Motor neuron (in vitro differentiated cells): ENCODE data around the gene TRHDE. TPM values are rescaled to one million over a fixed set of nuclear protein-coding genes. Genes with fewer than 3 reads are reported as not detected.
A peak's percentile ranks its signal among the peaks of the same experiment; 100 is the strongest.
"Not testable (repeated sequence)": the region's sequence is repeated elsewhere in the genome, so short reads cannot be mapped to it uniquely, and the experiment has no call there.

Experiments
- ATAC-seq, 8 experiments: fragments of 200-7000 bp; cut with Tn5 transposase; replicated peaks in 6 of 8; 2 replicates each; pipeline ENCODE4 v1.8.0; 2021; ENCODE audit warnings: mild to moderate bottlenecking in 8 of 8, moderate library complexity in 8 of 8
- H3K27ac ChIP-seq, 2 donors: fragments of 250-450 bp; sonication (Bioruptor Pico); 2 replicates each; pipeline ENCODE4 v1.9.0; 2021; ENCODE audit warnings: antibody characterized with exemption in 2 of 2, mild to moderate bottlenecking in 2 of 2, moderate library complexity in 1 of 2
- H3K4me1 ChIP-seq, 2 donors: fragments of 250-450 bp; sonication (Bioruptor Pico); replicated peaks in 1 of 2; 2 replicates each; pipeline ENCODE4 v1.6.1; 2021; ENCODE audit warnings: antibody characterized with exemption in 2 of 2, mild to moderate bottlenecking in 2 of 2, moderate library complexity in 1 of 2
- H3K4me3 ChIP-seq, 5 donors: fragments of 250-450 bp; sonication (Bioruptor Pico); 2 replicates each; pipeline ENCODE4 v1.9.0; 2021; ENCODE audit warnings: antibody characterized with exemption in 5 of 5, mild to moderate bottlenecking in 5 of 5, moderate library complexity in 4 of 5
- WGBS, 10 experiments: fragments of 450-650 bp; shearing (Covaris generic); methylation state at CpG; one replicate each; pipeline ENCODE4 v1.0.0; 2022; 5-methylcytosine and 5-hydroxymethylcytosine counted together
- in situ Hi-C, 9 experiments: fragments of 400-800 bp; cut with MboI; loops; one replicate each; pipeline ENCODE4 v1.15.0; 2021; ENCODE audit warnings: low sequenced_read_pairs in 9 of 9, low pct_unique_long_range_greater_than_20kb in 2 of 9; ENCODE audit not compliant: unreplicated experiment in 9 of 9
- total RNA-seq, 8 experiments: library from RNA; unstranded; fragments of 300-600 nt; gene quantifications; 2 replicates each; pipeline versions ENCODE4 v1.2.3 to v1.2.4, GENCODE V29; 2022

The TRHDE gene
- total RNA-seq, 8 experiments from 2014 or later: 0.04 to 7.1 (median 1.9) TPM

GRCh38 chr12:72660174-72660573 is 388.0 kb downstream of the TRHDE start:
- 77 to 100% (median 93%) methylated on average over 1 to 5 of the region's 7 CpGs; no CpG with 5 or more reads in 7 of the 10 experiments for WGBS, 10 experiments
- in situ Hi-C loops, ATAC-seq: not testable (repeated sequence)

GRCh38 chr12:72673853-72674252 is 401.7 kb downstream of the TRHDE start:
- Histone ChIP-seq H3K4me3 (no peak overlapping the region), H3K4me1 (peaks cover 0 to 8% of the 10 kb centered on the region in 2 donors), H3K27ac (no peak overlapping the region)
- ATAC-seq: no peak
- in situ Hi-C loops: no loop called here
- WGBS, 10 experiments: 11 to 100% (median 86%) methylated on average over 3 to 4 of the region's 4 CpGs

More at GRCh38 chr12:72660174-72660573, 388.0 kb downstream of the TRHDE start:
- not testable (repeated sequence) for H3K4me1 ChIP-seq, H3K4me3 ChIP-seq, H3K27ac ChIP-seq

- no peak for ATAC-seq
- no peak overlapping the region for H3K27ac ChIP-seq
- in situ Hi-C loops: no loop called here
- 0 to 100% (median 83%) methylated on average over 1 of the region's 1 CpG for WGBS, 10 experiments
- no peak overlapping the region for H3K4me3 ChIP-seq
- peaks cover 0 to 8% of the 10 kb centered on the region in 2 donors for H3K4me1 ChIP-seq
Observed at GRCh38 chr12:72676556-72676955, 404.4 kb downstream of the TRHDE start.

- in situ Hi-C loops: no loop called here
Observed at GRCh38 chr12:72677139-72677538, 405.0 kb downstream of the TRHDE start.

GRCh38 chr12:72677846-72678245 is 405.7 kb downstream of the TRHDE start:
- in situ Hi-C loops: no loop called here
- Histone ChIP-seq H3K4me1 (peaks cover 0 to 8% of the 10 kb centered on the region in 2 donors), H3K27ac (no peak overlapping the region), H3K4me3 (no peak overlapping the region)
- WGBS, 10 experiments: 17 to 100% (median 74%) methylated on average over 1 to 2 of the region's 2 CpGs; no CpG with 5 or more reads in 2 of the 10 experiments
- ATAC-seq: no peak

More at GRCh38 chr12:72677139-72677538, 405.0 kb downstream of the TRHDE start:
- H3K27ac ChIP-seq: no peak overlapping the region
- H3K4me3 ChIP-seq: no peak overlapping the region
- peak in 5 of 8 experiments; percentile 49 to 89 (median 75) for ATAC-seq
- H3K4me1 ChIP-seq: peaks cover 0 to 8% of the 10 kb centered on the region in 2 donors

GRCh38 chr12:72679147-72679757 is 407.1 kb downstream of the TRHDE start:
- peaks cover 0 to 8% of the 10 kb centered on the region in 2 donors for H3K4me1 ChIP-seq
- 0 to 92% (median 75%) methylated on average over 1 to 2 of the region's 2 CpGs; no CpG with 5 or more reads in 1 of the 10 experiments for WGBS, 10 experiments
- H3K4me3 ChIP-seq: no peak overlapping the region
- in situ Hi-C loops: no loop called here
- no peak overlapping the region for H3K27ac ChIP-seq
- no peak for ATAC-seq

- no peak overlapping the region for H3K4me3 ChIP-seq
- H3K4me1 ChIP-seq: peaks cover 0 to 8% of the 10 kb centered on the region in 2 donors
- H3K27ac ChIP-seq: no peak overlapping the region
- ATAC-seq: no peak
- in situ Hi-C loops: no loop called here
Observed at GRCh38 chr12:72681028-72681427, 408.9 kb downstream of the TRHDE start.

- 16 to 100% (median 81%) methylated on average over 3 to 4 of the region's 4 CpGs; no CpG with 5 or more reads in 1 of the 10 experiments for WGBS, 10 experiments
- H3K4me3 ChIP-seq: no peak overlapping the region
- no peak for ATAC-seq
- in situ Hi-C loops: no loop called here
- no peaks in the 10 kb centered on the region for H3K4me1 ChIP-seq
- no peak overlapping the region for H3K27ac ChIP-seq
Observed at GRCh38 chr12:72684491-72684890, 412.3 kb downstream of the TRHDE start.

GRCh38 chr12:72692338-72692737 is 420.2 kb downstream of the TRHDE start:
- Histone ChIP-seq H3K4me1 (peaks cover 6 to 10% of the 10 kb centered on the region in 2 donors), H3K27ac (no peak overlapping the region), H3K4me3 (no peak overlapping the region)
- 0 to 100% (median 57%) methylated on average over 1 to 2 of the region's 2 CpGs for WGBS, 10 experiments
- ATAC-seq: no peak
- in situ Hi-C loops: no loop called here

GRCh38 chr12:72694193-72694592 is 422.0 kb downstream of the TRHDE start:
- peak in 2 of 8 experiments; percentile 50 to 62 for ATAC-seq
- H3K27ac ChIP-seq: no peak overlapping the region
- in situ Hi-C loops: no loop called here
- H3K4me3 ChIP-seq: no peak overlapping the region
- peaks cover 6 to 10% of the 10 kb centered on the region in 2 donors for H3K4me1 ChIP-seq

GRCh38 chr12:72699362-72699761 is 427.2 kb downstream of the TRHDE start:
- Histone ChIP-seq H3K4me1 (peaks cover 2 to 7% of the 10 kb centered on the region in 2 donors), H3K27ac (no peak overlapping the region), H3K4me3 (no peak overlapping the region)
- no peak for ATAC-seq
- 0 to 100% (median 67%) methylated on average over 1 of the region's 1 CpG; no CpG with 5 or more reads in 5 of the 10 experiments for WGBS, 10 experiments
- in situ Hi-C loops: no loop called here

GRCh38 chr12:72712025-72712424 is 439.9 kb downstream of the TRHDE start:
- H3K4me1 ChIP-seq, ATAC-seq, H3K27ac ChIP-seq, H3K4me3 ChIP-seq, in situ Hi-C loops: not testable (repeated sequence)
- WGBS, 10 experiments: 80 to 95% (median 80%) methylated on average over 1 to 3 of the region's 11 CpGs; no CpG with 5 or more reads in 6 of the 10 experiments

- in situ Hi-C loops: no loop called here
- H3K4me3 ChIP-seq: no peak overlapping the region
- WGBS, 10 experiments: 0 to 100% (median 91%) methylated on average over 1 to 2 of the region's 2 CpGs; no CpG with 5 or more reads in 4 of the 10 experiments
- no peaks in the 10 kb centered on the region for H3K4me1 ChIP-seq
- ATAC-seq: no peak
- H3K27ac ChIP-seq: no peak overlapping the region
Observed at GRCh38 chr12:72716221-72716620, 444.1 kb downstream of the TRHDE start.

GRCh38 chr12:72717036-72717435 is 444.9 kb downstream of the TRHDE start:
- ATAC-seq: no peak
- H3K27ac ChIP-seq: no peak overlapping the region
- H3K4me3 ChIP-seq: no peak overlapping the region
- in situ Hi-C loops: no loop called here
- no peaks in the 10 kb centered on the region for H3K4me1 ChIP-seq
- WGBS, 10 experiments: 0 to 40% (median 7%) methylated on average over 1 of the region's 1 CpG; no CpG with 5 or more reads in 5 of the 10 experiments
